GM21423 (cell line): ENCODE results near the gene SPRY4.
"Not testable (repeated sequence)": the region's sequence is repeated elsewhere in the genome, so short reads cannot be mapped to it uniquely, and the experiment has no call there.

Experiments
- ATAC-seq: cut with Tn5 transposase; IDR thresholded peaks from one replicate; pipeline ENCODE4 v1.9.1; 2021; ENCODE audit warnings: mild to moderate bottlenecking, moderate library complexity; ENCODE audit not compliant: unreplicated experiment

The SPRY4 gene

GRCh38 chr5:142324871-142325724 is at the start of gene SPRY4:
Gene SPRY4, minus strand, starts transcription at chr5:142325021. Its CDS starts 9,913 bp downstream, at chr5:142315108.
- peak; percentile 57 for ATAC-seq

- no peak for ATAC-seq
Observed at GRCh38 chr5:142368529-142368928, 43.7 kb upstream of the SPRY4 start.

GRCh38 chr5:142366007-142366406 is 41.2 kb upstream of the SPRY4 start:
- peak; percentile 59 for ATAC-seq

- ATAC-seq: no peak
Observed at GRCh38 chr5:142364251-142365145, 39.7 kb upstream of the SPRY4 start.

GRCh38 chr5:142363619-142363963 is 38.8 kb upstream of the SPRY4 start:
- ATAC-seq: no peak

- ATAC-seq: not testable (repeated sequence)
Observed at GRCh38 chr5:142362193-142362592, 37.4 kb upstream of the SPRY4 start.

- no peak for ATAC-seq
Observed at GRCh38 chr5:142360607-142361120, 35.8 kb upstream of the SPRY4 start.

GRCh38 chr5:142360051-142360498 is 35.3 kb upstream of the SPRY4 start:
- no peak for ATAC-seq

- ATAC-seq: no peak
Observed at GRCh38 chr5:142358648-142359047, 33.8 kb upstream of the SPRY4 start.

- ATAC-seq: no peak
Observed at GRCh38 chr5:142358121-142358520, 33.3 kb upstream of the SPRY4 start.

GRCh38 chr5:142357469-142358090 is 32.8 kb upstream of the SPRY4 start:
- no peak for ATAC-seq

- peak; percentile 88 for ATAC-seq
Observed at GRCh38 chr5:142356716-142357468, 32.1 kb upstream of the SPRY4 start.

GRCh38 chr5:142356349-142356715 is 31.5 kb upstream of the SPRY4 start:
- ATAC-seq: no peak

GRCh38 chr5:142353071-142353472 is 28.3 kb upstream of the SPRY4 start:
- ATAC-seq: no peak

- no peak for ATAC-seq
Observed at GRCh38 chr5:142350021-142350420, 25.2 kb upstream of the SPRY4 start.

GRCh38 chr5:142346706-142347105 is 21.9 kb upstream of the SPRY4 start:
- no peak for ATAC-seq

- not testable (repeated sequence) for ATAC-seq
Observed at GRCh38 chr5:142344915-142345314, 20.1 kb upstream of the SPRY4 start.

- no peak for ATAC-seq
Observed at GRCh38 chr5:142343531-142343930, 18.7 kb upstream of the SPRY4 start.

- no peak for ATAC-seq
Observed at GRCh38 chr5:142342128-142342981, 17.5 kb upstream of the SPRY4 start.
